NCI-H2081 treated with DMSO at 0.1 percent for 48 hours (cell line): ENCODE results near the gene SPATA6.
"Not testable (repeated sequence)": the region's sequence is repeated elsewhere in the genome, so short reads cannot be mapped to it uniquely, and the experiment has no call there.

ENCODE experiments used
- DNase-seq: peaks from one replicate; lab custom pipeline; 2025; lab: John Stamatoyannopoulos, UW

The SPATA6 gene

DNA sequence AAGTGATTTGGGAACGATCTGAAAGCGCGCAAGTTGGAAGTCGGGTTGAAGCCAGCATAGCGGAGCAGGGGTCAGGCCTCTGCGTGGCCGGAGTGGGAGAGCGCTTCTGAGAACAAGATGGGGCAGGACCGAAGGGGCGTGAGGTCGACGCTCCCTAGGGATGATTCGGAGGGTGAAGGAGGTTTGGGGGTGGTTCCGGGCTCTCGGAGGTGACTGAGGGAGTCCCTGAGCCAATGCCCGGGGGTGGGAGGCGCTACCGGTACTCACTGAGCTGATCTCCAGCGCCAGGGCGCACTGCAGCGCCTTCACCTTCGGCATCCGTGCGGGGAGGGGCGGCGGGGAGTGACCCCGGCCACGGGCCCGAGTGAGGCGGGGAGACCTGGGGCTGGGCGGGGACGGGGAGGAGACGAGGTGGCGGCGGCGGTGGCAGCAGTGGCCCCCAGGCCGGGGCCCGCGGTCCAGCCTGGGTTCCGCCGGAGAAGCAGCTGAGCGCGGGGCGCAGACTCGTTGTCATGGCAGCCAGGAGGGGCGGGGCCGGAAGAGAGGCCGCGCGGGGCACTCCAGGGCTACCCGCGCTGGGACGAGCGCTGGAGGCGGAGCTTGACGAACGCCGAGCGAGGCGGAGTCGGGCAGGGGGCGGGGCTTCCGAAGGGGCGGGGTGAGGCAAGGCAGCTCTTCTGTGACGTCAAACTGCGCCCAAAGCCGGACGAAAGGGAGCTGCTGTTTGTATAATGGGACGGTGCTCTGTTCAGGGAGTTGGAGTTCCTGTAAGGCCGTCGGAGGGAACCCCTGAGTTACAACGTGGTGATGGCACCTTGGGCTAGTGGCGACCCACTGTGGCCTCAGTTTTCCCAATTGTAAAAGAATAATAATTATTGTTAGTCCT lies at the start of gene SPATA6:
Gene SPATA6 (minus strand): TSS at position 514 of the 886 bp plus-strand sequence. CDS start 196 bp downstream, at position 318.
- DNase-seq: peak; percentile 79

GRCh38 chr1:48519896-48520295 lies 47.9 kb upstream of the SPATA6 start:
- not testable (repeated sequence) for DNase-seq

DNA sequence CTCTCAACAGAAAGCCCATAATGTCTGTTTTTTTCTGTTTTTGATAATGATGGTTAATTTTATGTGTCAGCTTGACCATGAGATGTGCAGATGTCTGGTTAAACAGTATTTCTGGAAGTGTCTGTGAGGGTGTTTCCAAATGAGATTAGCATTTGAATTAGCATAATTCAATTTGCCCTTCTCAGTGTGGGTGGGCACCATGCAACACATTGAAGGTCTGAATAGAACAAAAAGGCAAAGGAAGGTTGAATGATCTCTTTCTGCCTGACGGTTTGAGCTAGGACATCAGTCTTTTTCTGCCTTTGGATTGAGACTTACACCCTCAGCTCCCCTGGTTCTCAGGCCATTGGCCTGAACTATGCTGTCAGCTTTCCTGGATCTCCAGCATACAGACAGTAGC lies 34.9 kb upstream of the SPATA6 start:
- DNase-seq: no peak

DNA sequence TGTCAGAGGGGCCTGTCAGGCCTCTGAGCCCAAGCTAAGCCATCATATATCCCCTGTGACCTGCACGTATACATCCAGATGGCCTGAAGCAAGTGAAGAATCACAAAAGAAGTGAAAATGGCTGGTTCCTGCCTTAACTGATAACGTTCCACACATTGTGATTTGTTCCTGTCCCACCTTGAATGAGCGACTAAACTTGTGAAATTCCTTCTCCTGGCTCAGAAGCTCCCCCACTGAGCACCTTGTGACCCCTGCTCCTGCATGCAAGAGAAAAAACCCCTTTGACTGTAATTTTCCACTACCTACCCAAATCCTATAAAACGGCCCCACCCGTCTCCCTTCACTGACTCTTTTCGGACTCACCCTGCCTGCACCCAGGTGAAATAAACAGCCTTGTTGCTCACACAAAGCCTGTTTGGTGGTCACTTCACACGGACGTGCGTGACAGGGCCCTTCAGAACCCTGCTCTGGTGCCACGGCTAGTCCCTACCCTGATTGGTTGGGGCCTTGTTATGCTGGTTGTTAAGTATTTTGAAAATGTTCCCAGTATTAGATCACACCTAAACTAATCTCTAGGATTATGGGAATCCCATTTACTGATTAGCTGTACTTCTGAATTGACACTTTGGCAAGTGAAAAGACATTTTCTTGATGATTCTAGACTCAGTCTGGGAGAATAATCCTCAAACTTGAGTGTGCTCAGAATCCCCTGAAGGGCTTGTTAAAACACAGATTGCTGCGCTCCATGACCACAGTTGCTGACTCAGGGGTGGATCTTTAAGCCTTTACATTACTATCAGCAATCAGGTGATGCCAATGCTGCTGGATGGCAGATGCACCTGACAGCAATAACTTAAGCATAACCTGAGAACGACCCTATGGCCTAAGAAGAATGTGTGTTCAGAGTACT lies 28.8 kb upstream of the SPATA6 start:
- no peak for DNase-seq

- no peak for DNase-seq
These were observed 27.3 kb upstream of the SPATA6 start for GRCh38 chr1:48499211-48499735.

DNA sequence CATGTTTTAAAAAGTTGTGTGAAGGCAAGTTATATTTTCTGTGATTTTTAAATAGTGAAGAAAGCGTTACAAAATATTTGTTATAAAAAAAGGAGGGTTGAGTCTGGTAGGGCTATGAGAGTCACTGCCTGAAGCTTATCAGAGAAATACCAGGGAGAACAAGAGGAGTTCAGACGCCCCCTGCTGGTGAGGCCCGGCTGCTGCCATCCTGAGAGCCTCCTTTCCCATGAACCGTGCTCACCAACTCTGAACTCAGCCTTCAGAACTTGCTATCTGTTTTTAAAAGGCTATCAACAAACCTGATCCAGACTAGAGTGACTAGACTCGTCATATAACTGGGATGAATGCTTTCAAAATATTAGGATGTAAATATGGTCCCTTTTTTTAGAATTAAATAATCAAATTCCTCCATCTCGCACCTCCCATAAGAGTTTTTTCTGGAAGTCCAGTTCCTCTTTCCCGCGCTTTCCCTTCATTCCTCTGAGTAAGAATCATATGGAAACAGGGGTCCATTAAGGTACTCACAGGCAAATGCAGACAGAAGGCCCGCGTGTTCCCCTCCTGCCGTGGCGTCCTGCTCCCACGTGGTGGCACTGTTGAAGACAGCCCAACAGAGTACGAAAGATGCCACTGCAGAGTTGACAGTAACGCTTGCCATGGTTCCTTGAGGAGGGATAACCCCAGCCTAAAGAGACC lies 26.2 kb upstream of the SPATA6 start:
- peak; percentile 80 for DNase-seq

- no peak for DNase-seq
These were observed 23.9 kb upstream of the SPATA6 start for GRCh38 chr1:48495911-48496310.

DNA sequence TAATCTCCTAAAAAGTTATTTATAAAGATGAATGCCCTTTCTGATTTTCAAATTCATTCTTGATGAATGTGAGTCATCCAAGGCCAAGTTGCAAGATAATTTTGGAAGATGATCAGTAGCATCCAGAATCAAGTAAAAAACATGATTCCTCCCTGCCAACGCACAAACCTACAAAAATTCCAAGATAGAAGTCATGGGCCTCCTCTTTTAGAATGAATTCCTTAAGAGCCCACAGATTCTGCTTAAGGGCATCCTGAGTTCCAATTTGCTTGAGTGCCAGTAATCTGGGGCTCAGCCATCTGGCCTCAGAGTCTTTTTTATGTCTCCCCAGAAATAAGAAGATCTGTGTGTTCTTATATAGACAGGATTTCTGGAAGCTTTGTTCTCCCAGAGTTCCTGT lies 23.2 kb upstream of the SPATA6 start:
- DNase-seq: no peak

DNA sequence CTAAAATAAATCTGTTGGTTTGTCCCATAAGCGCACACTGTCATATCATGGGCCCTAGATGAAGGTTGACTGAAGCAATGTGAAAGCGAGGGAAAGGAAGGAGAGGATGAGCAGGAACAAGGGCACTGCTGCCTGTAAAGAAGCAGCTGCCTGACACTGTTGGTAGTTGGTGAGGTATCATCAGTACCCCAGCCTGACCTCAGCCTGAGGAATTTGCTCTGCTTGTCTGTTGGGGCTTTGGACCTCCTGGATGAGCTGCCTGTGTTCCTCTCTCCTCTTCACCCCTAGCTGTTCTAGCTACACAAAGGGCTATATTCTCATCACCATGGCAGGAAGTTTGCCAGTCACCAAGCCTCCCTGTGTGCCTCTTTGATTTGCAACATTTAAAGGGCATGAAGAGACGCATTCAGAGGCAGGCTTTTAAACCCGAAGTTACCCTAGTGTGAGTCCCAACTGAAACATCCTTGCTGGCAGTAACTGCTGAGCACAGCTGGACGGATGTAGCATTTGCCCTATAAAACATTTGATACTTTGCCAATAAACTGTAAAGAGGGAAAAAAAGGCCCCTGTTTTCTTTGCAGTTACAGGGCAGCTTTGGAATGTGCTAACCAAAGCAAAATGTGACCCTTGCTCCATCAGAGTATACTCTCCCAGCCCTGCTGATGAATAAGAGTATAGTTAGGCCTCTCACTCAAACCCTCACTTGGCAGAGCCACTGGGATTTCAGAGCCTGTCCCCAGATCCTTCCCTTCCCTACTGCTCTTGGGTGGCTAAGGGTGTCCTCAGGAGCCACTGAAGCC lies 22.2 kb upstream of the SPATA6 start:
- no peak for DNase-seq

DNA sequence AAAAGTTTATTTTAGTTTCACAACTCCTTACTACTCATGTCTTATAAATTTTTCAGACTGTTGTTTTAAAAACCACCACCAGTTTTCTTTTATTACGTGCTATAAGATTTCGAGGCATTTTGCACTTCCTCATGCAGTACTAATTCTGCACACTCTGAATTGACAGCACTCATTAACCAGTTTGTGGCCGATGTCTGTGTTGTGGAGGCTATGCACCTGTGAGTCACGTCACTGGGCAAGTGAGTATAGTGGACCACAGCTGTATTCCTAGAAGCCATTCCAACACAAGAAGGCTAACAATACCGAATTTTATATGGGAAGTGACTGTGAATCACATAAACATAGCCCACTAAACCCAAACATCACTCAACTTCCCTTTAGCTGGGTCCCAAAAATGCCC lies 21.0 kb upstream of the SPATA6 start:
- no peak for DNase-seq

GRCh38 chr1:48492392-48492791 lies 20.4 kb upstream of the SPATA6 start:
- no peak for DNase-seq

- DNase-seq: no peak
These were observed 16.7 kb upstream of the SPATA6 start for GRCh38 chr1:48488721-48489120.

DNA sequence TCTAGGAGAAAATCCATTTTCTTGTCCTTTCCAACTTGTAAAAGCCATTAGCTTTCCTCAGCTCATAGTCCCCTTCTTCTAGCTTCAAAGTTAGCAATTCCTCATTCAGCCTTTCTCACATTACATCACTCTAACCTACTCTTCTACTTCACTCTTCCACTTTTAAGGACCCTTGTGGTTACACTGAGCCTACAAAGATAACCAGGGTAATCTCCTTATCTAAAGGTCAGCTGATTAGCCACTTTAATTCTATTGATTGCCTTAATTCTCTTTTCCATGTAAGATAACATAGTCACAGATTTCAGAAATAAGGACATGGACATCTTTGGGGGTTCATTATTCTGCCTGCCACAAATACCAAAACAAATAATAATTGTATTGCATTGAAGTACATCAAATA lies 8.5 kb upstream of the SPATA6 start:
- DNase-seq: no peak

DNA sequence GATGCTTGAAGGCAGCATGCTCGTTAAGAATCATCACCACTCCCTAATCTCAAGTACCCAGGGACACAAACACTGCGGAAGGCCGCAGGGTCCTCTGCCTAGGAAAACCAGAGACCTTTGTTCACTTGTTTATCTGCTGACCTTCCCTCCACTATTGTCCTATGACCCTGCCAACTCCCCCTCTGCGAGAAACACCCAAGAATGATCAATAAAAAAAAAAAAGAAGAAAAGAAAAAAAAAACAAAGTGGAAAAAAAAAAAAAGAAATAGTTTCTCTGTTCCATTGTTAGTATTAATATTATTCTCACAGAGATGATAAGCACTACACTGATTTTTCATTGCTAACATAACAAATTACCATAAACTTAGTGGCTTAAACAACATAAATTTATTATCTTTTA lies 8.0 kb upstream of the SPATA6 start:
- DNase-seq: not testable (repeated sequence)

- no peak for DNase-seq
These were observed 634 bp upstream of the SPATA6 start for GRCh38 chr1:48472638-48473037.

- no peak for DNase-seq
These were observed 884 bp downstream of the SPATA6 start for GRCh38 chr1:48470950-48471690.

- no peak for DNase-seq
These were observed 1.5 kb downstream of the SPATA6 start for GRCh38 chr1:48470481-48470855.

- no peak for DNase-seq
These were observed 2.2 kb downstream of the SPATA6 start for GRCh38 chr1:48469616-48470480.

DNA sequence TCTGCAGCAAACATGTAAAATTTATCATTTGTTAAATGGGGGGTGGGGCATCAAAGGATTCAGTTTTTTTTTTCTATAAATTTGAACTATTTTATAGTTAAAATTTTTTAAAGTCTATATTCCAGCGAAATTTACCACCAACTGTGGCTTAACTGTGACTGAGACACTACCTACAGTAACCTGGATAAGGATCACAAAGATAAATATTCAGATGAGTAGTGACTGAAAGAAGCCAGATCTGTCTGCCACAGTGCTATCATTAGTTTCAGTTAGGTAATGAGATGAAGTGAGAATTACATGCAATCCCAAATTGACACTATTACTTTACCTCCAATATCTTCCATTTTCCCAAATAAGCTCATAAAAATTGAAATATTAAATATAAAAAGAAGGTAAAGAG lies 5.4 kb downstream of the SPATA6 start:
- DNase-seq: no peak
